Measurements from ENCODE around the gene HOXC5.
"Not testable (repeated sequence)": the region's sequence is repeated elsewhere in the genome, so short reads cannot be mapped to it uniquely, and the experiment has no call there.

Gene HOXC5

GRCh38 chr12:54071942-54072341 is 39.1 kb downstream of the HOXC5 start:
- no peak overlapping the region for H3K27ac ChIP-seq
- no peak for TF ChIP-seq ZFX (IDR thresholded peaks at IDR 0.05; ENCODE audit: borderline replicate concordance)
- TF ChIP-seq CTCF (IDR thresholded peaks at IDR 0.05): no peak

GRCh38 chr12:54074308-54074707 is 41.5 kb downstream of the HOXC5 start:
- H3K27ac ChIP-seq: no peak overlapping the region
- no peak for TF ChIP-seq ZFX (IDR thresholded peaks at IDR 0.05; ENCODE audit: borderline replicate concordance)
- no peak for TF ChIP-seq CTCF (IDR thresholded peaks at IDR 0.05)

GRCh38 chr12:54075409-54075808 is 42.6 kb downstream of the HOXC5 start:
- TF ChIP-seq ZFX (IDR thresholded peaks at IDR 0.05; ENCODE audit: borderline replicate concordance): no peak
- TF ChIP-seq CTCF (IDR thresholded peaks at IDR 0.05): no peak

GRCh38 chr12:54075974-54076373 is 43.1 kb downstream of the HOXC5 start:
- no peak overlapping the region for H3K27ac ChIP-seq
- no peak for TF ChIP-seq CTCF (IDR thresholded peaks at IDR 0.05)
- TF ChIP-seq ZFX (IDR thresholded peaks at IDR 0.05; ENCODE audit: borderline replicate concordance): no peak

More at GRCh38 chr12:54075409-54075808, 42.6 kb downstream of the HOXC5 start:
- H3K27ac ChIP-seq: no peak overlapping the region

- H3K27ac ChIP-seq: not testable (repeated sequence)
Observed at GRCh38 chr12:54077843-54078242, 45.0 kb downstream of the HOXC5 start.

GRCh38 chr12:54079115-54079514 is 46.3 kb downstream of the HOXC5 start:
- not testable (repeated sequence) for H3K27ac ChIP-seq

GRCh38 chr12:54080008-54080924 is 47.4 kb downstream of the HOXC5 start:
- not testable (repeated sequence) for H3K27ac ChIP-seq

GRCh38 chr12:54081053-54081514 is 48.2 kb downstream of the HOXC5 start:
- H3K27ac ChIP-seq: not testable (repeated sequence)

GRCh38 chr12:54081581-54082396 is 48.9 kb downstream of the HOXC5 start:
- H3K27ac ChIP-seq: not testable (repeated sequence)

- TF ChIP-seq CTCF (IDR thresholded peaks at IDR 0.05) (no peak), ZFX (IDR thresholded peaks at IDR 0.05; ENCODE audit: borderline replicate concordance) (no peak)
- no peak overlapping the region for H3K27ac ChIP-seq
Observed at GRCh38 chr12:54082397-54082892, 49.6 kb downstream of the HOXC5 start.
